CD4-positive, alpha-beta T cell treated with Interleukin-15 for 1 hour (primary cell): ENCODE data around the gene ALOXE3.
A peak's percentile ranks its signal among the peaks of the same experiment; 100 is the strongest.

Experiments used
- DNase-seq: peaks from one replicate; pipeline ENCODE4 v3.0.0-alpha.2; 2020

Gene ALOXE3

GRCh38 chr17:8117980-8118768 is at the start of gene ALOXE3:
Gene ALOXE3 (minus strand): TSS chr17:8118514. CDS start chr17:8117990, 524 bp downstream.
- DNase-seq, result no peak

GRCh38 chr17:8167526-8167925 is 49.2 kb upstream of the ALOXE3 start:
- DNase-seq, result no peak

GRCh38 chr17:8166731-8167130 is 48.4 kb upstream of the ALOXE3 start:
- no peak for DNase-seq

DNA sequence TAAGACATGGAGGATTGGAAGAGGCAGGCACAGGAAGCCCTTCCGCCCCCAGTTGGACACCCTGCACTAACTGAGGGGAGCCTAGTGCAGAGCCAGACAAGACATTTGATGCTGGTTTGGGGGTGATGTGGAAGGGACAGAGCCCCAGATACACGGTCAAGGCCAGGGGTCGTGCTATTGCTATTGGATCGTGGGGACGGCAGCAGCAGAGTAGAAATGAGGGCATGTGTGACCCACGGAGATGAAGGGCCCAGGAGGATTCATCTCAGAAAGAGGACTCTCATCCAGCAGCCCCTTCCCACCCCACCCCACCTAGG is 46.5 kb upstream of the ALOXE3 start:
- DNase-seq, result peak; percentile 17

DNA sequence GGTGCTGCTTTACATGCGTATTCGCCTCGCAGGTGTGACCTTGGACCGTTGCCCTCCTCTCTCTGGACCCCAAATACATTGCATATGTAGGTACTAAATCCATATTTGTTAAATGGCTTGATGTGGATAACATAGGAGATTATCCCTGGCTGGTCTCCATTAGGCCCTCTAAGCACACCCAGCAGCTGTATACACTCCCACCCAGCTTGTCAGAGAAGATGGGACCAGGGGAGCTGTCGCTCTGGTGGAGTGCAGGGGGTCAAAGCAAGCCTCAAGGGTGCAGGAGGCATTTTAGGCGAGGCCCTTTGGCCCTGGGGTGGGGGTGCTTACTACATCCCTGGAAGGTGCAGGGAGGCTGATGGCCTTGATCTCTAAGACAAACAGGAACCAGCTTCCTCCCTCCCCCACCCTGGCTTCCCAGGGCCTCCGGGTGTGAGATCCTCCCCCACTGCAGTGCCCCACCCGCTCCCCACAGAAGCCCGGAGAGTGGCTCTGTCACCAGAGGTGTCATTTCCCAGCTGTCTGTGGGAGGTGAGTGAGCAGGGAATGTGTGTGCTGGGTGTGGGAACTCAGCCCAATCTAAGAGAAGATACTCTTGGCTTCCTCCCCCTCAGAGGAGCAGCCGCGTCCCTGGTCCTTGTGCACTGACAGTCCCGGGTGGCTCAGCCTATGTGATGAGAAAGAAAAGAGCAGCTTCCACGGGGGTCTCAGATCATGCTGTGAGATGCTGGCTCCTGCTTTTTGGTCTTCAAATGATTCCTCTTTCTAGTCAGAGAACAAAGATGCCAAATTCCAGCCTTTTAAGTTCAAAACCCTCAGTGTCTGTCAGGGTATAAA is 45.9 kb upstream of the ALOXE3 start:
- DNase-seq, result peak; percentile 79

DNA sequence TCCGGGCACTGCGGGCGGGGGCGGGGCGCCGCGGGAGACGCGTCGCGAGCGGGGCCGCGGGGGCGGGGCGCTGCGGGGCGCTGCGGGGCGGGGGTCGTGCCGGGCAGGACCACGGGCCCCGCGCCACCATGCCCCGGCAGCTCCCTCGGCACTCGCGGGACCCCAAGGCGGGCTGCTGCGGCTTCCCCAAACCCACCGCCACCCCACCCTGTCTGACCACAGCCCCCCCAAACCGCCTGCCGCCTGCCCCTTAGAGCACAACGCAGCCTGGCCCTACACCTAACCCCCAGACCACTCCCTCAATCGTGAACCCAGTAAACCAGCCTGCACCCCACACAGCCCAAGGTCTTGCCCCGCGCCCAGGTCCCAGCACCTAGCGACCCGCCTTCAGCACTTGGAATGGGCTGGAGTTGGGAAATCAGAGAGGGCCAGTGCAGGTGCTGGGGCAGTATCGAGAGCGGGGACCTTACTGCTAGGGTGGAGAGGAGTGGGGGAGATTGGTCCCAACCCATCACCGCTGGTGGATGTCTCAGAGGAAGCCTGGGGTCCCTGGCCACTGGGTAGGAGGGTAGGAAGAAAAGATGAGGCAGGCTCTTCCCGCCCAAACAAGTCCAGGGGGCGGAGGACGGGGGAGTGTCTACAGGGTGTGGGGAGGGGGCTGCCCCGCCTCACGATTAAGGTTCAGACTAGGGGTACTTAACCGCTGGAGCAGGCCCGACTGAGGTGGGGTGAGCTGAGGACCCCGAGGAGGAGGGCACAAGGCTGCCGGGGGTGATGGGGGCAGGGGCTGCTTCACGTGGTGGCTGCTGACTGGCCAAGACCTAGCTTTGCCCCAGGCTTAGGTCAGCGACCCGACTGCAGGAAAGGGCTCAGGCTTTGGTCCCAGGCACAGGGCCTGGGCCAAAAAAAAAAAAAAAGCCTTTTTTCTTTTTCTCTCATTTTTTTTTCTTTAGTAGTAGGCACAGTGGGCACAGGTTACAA is 45.0 kb upstream of the ALOXE3 start:
- peak; percentile 15 for DNase-seq

DNA sequence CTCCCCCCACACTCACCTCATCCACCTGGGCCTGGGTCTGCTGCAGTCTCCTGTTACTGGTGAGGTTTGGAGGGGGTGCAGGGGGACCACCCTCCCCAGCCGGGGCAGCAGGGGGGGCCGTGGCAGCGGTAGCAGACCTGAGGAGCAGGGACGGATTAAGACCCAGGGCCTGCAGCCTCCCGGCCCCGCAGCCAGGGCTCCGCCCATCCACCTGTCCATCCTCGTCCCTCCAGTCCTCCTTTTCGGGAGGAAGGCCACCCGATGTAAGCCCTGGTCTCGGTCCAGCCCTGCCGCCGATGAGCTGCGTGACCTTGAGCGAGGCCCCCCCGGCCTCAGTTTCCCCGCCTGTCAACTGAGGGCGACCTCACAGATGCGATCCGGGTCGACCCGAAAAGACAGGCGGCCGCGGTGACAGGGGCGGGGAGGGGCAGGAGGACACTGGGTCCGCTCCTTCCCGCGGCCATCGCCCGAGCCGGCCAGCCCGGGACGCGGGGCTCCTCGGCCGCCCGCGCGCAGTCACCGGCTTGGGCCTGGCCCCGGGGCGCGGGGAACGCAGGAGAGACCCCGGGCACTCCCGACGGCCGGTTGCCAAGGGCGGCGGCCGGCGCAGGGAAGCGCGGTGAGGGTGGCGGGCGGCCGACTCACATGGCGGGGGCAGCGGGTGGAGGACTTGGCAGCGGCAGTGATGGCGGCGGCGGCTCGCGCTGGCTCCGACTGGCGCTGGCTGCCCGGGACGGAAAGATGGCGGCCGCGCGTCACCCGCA is 44.1 kb upstream of the ALOXE3 start, which contains the start of gene VAMP2:
TSS of gene VAMP2 (minus strand) at position 716 of the 764 bp plus-strand sequence. CDS start at position 647, 69 bp downstream.
- DNase-seq, result peak; percentile 84

- peak; percentile 18 for DNase-seq
Measured at GRCh38 chr17:8161289-8162232, 43.2 kb upstream of the ALOXE3 start.

DNA sequence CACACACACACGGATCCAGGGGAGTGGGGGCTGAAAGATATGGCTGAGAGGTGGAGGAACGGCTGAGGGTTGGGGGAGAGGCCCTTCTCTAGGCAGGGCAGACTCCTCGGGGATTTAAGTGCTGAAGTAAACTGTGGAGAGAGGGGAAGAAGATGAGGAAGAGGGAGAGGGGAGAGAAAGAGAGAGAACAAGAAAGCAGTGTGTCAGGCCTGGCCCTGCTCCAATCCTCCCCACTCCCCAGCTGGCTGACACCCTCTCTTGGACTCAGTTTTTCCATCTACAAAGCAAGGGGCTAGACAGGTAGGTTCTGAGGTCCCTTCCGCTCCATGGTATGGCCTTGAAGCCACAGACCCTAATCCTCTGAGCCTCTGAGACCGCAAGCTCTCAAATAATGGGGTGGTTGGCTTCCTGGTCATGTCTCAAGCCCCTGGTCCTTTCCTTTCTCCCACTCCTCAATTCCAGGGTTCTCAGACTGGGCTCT is 42.5 kb upstream of the ALOXE3 start:
- DNase-seq, result peak; percentile 9

DNA sequence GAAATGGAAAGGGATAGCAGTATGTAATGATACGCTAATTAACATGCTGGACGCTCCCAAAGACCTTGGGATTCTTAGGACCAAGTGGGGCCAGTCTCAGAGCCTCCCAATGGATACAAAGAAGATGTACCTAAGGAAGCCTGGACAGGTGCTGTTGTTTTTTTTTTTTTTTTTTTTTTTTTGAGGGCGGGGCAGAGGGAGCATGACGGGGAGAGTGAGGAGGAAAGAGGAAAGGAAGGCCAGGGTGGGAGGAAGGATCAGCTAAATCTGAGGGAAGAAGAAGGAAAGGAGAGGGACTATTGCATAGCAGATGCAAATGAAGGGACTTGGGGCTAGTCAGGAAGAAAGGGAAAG is 41.9 kb upstream of the ALOXE3 start:
- DNase-seq, result no peak

- peak; percentile 13 for DNase-seq
Measured at GRCh38 chr17:8159459-8160223, 41.3 kb upstream of the ALOXE3 start.

DNA sequence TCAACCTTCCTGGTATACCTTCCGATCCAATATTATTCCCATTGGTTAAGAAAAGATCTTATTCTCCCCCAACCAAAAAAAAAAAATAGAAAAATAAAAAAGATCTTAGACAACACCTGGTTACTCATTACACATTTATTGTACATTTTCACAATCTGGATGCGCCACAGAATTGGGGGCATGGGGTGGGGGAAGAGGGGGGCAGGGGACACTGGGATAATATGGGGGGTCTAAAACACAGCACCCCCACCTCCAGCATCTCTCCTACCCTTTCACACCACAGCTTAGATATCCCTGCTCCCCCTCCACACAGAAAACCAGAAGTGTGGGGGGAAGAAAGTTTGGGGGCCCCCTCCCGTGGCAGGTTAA is 40.7 kb upstream of the ALOXE3 start:
- DNase-seq, result peak; percentile 17

- DNase-seq, result peak; percentile 87
Measured at GRCh38 chr17:8158267-8159031, 40.1 kb upstream of the ALOXE3 start.

- DNase-seq, result peak; percentile 100
Measured at GRCh38 chr17:8156246-8156992, 38.1 kb upstream of the ALOXE3 start.

DNA sequence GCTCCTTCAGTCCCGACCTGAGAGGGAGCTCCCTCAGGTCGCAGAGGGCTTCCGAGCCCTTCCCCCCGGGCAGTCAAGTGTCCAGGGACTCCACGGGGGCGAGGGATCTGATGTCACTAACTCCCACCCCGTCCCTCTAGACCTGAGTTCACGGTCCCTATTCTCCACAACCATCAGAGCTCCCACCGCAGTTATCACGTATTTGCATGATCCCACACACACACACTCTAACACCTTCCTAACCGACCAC is 37.6 kb upstream of the ALOXE3 start:
- DNase-seq, result no peak

- no peak for DNase-seq
Measured at GRCh38 chr17:8155231-8155995, 37.1 kb upstream of the ALOXE3 start.

- DNase-seq, result no peak
Measured at GRCh38 chr17:8154608-8155155, 36.4 kb upstream of the ALOXE3 start.
